HG02981 (cell line): Measurements from ENCODE around the gene ACMSD.
"Not testable (repeated sequence)": the region's sequence is repeated elsewhere in the genome, so short reads cannot be mapped to it uniquely, and the experiment has no call there.

ENCODE experiments used
- ATAC-seq: cut with Tn5 transposase; IDR thresholded peaks from one replicate; pipeline ENCODE4 v1.9.1; 2021; ENCODE audit warnings: mild to moderate bottlenecking, moderate library complexity; ENCODE audit not compliant: unreplicated experiment

ACMSD gene

DNA sequence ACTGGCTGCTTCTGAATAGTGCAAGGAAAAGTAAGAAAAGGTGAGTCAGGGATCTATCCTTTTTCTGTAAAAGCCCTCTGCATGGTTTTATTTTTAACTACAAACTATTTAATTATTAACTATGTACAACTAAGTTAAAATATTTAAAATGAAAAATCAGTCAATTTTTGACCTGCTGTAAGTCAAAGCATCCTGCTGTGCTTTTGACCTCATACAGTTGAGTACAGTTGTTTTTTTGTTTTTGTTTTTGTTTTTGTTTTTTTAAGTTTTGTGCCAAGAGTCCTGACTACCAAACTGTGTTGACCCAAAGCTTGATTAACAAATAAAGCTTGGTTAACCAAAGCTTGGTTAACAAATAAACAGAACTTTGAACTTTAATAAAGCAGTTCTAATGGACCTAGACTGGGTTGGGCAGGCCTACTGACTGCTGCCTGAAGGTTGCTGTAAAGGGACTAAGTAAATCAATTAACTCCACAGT lies at the start of gene ACMSD:
Gene ACMSD (plus strand): TSS at position 474 of the 478 bp plus-strand sequence. CDS start 67 bp downstream, outside the sequence.
- ATAC-seq, result no peak

GRCh38 chr2:134790487-134790886 lies 47.9 kb upstream of the ACMSD start:
- ATAC-seq, result no peak

GRCh38 chr2:134791616-134792015 lies 46.8 kb upstream of the ACMSD start:
- ATAC-seq, result no peak

DNA sequence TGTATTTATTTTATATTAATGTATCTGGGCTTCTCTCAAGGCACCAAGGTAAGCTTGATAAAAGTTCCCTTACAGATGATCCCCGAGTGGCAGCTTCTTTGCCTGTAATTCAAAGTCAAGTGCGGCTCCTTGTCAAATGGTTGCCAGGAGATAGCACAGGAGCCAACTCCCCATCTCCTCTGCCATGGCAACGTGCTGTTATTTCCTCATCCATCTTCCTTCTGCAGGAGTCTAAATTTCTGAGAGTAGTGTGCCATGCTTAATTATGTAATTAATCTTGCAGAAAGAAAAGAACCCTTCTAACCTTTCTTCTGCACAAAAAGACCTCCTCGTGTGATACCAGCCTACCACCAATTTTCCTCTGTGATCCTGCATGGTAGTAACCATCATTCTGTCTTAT lies 46.2 kb upstream of the ACMSD start:
- no peak for ATAC-seq

DNA sequence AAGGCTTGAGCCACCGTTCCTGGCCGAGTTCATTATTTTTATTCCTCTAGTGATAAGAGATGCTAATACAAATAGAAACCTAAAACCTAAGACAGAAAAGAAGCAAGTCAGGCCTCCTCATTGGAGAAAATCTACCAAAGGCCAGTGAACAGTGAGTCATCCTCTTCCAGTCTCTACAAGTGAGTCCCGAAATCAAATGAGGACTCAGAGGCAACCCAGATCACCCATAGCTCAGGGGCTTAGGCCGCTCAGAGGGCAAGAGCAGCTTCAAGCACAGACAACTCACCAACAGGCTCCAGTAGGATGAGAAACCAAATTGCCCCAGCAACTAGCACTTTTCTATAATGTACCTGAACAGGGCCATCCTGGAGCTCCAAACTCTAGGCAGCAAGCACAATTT lies 42.7 kb upstream of the ACMSD start:
- no peak for ATAC-seq

GRCh38 chr2:134796373-134796772 lies 42.0 kb upstream of the ACMSD start:
- no peak for ATAC-seq

DNA sequence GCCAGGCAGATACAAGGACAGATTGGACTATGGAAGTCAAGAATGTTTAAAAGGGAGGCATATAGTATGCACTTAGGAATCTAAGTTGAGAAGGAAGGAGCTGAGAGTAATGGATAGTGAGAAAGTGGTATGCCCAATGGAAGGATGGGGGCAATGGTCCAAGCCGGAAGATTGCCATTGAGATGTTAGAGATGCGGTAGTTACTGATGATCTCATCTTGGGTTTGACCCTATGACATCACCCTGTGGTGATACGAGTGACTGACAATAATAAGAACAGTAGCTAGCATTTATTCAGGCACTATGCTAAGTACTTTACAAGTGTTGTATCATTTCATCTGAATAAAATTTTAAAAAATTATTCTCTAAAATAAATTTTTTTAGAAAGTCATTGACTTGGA lies 38.5 kb upstream of the ACMSD start:
- ATAC-seq, result no peak

DNA sequence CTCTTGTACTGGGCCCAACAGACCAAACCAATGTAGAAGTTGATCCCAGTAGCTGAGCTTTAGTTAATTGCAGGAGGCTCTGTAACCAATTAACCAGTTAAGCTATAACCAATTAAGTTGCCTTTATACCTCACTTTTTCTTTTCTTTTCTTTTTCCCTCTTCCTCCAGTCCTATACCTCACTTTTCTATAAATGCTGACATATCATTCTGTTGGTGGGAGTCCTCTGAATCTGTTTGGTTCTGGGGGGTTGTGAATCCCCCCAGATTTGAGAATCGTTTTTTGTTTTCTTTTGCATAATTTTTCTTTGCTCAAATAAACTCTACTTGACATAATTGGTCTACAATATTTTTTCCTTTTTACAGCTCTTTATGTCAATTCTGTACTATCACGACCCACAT lies 38.1 kb upstream of the ACMSD start:
- no peak for ATAC-seq

GRCh38 chr2:134803609-134804405 lies 34.6 kb upstream of the ACMSD start:
- not testable (repeated sequence) for ATAC-seq

- ATAC-seq, result no peak
Observed at GRCh38 chr2:134815741-134816140, 22.7 kb upstream of the ACMSD start.

GRCh38 chr2:134818321-134818720 lies 20.1 kb upstream of the ACMSD start:
- ATAC-seq, result no peak

- ATAC-seq, result no peak
Observed at GRCh38 chr2:134819334-134819733, 19.1 kb upstream of the ACMSD start.

- no peak for ATAC-seq
Observed at GRCh38 chr2:134823431-134823830, 15.0 kb upstream of the ACMSD start.

DNA sequence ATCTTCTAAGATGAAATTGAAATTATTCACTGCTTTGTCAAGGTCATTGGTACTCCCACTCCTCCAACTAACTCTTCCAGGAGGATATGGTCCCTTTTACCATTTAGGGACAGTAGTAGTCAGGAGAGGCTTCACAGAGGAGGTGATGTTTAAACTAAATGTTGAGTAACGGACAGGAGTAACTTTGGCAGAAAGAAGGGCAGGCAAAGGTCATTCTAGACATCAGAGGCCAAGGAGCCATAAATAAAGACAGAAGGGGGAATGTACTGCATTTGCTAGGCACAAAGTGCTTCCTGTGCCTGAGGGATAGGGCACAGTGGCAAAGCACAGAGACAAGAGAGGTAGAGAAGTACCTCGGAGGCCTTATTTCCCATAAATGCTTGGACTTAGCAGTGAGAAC lies 14.6 kb upstream of the ACMSD start:
- no peak for ATAC-seq

GRCh38 chr2:134825716-134826115 lies 12.7 kb upstream of the ACMSD start:
- not testable (repeated sequence) for ATAC-seq

- ATAC-seq, result no peak
Observed at GRCh38 chr2:134835471-134835870, 2.9 kb upstream of the ACMSD start.

DNA sequence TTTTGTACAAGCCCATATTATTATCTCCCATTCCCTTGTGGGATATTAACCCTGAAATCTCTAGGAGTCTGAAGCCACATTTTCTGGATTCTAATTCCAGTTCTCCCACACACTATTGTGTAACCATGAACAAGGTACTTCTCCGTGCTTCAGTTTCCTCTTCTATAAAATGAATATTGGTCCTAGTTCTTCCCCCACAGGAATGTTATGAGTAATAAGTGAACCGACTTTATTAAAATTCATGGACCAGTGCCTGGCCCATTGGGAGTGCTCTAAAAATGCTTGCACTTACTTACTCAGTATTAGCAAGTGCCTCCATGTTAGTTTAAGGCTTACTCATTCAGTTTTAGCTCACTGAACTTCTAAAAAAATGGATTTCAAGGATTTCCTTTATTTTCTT lies 1.4 kb upstream of the ACMSD start:
- no peak for ATAC-seq

GRCh38 chr2:134839649-134840048 lies 1.2 kb downstream of the ACMSD start:
- ATAC-seq, result no peak

- ATAC-seq, result no peak
Observed at GRCh38 chr2:134842930-134843490, 4.6 kb downstream of the ACMSD start.

- ATAC-seq, result no peak
Observed at GRCh38 chr2:134843968-134844367, 5.6 kb downstream of the ACMSD start.

GRCh38 chr2:134845028-134845427 lies 6.6 kb downstream of the ACMSD start:
- ATAC-seq, result no peak

DNA sequence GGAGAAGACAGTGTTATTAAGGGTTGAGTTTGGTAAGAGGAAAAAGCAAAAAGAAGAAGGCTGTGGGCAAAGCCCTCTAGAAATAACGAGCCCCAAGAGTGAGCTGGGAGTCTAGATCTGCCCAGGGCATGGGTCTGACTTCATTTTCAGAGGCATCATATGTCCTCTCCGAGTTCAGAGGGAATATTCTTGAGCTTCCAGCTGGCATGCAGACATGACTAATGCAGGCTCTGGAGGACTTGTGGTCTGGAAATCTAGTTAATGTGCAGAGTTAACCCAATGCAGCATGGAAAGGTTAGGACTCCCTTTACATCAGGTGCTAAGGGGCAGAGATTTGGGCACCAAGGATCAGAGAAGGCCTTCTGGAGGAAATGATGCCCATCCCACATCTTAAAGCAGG lies 7.3 kb downstream of the ACMSD start:
- no peak for ATAC-seq
